Breast epithelium (tissue), 4 donors: Measurements from ENCODE around the gene ZNF470. TPM values are rescaled to one million over a fixed set of nuclear protein-coding genes. Genes with fewer than 3 reads are reported as not detected.

Source experiments
- DNase-seq, 2 donors: peaks; one replicate each; pipeline ENCODE4 v3.0.0-alpha.2; 2019; ENCODE audit warnings: low spot score in 2 of 2
- H3K27ac ChIP-seq, 2 donors: fragments of 200-600 bp; sonication (generic) in 1 of 2; one replicate each; pipeline ENCODE4 v1.5.1; 2016 to 2019; ENCODE audit warnings: mild to moderate bottlenecking in 1 of 2
- H3K27me3 ChIP-seq, 2 donors: fragments of 200-600 bp; sonication (generic) in 1 of 2; one replicate each; pipeline versions ENCODE4 v1.5.1 to v1.6.0; 2017 to 2019; ENCODE audit warnings: control low read depth in 1 of 2, mild to moderate bottlenecking in 1 of 2
- H3K36me3 ChIP-seq: fragments of 200-600 bp; one replicate; pipeline ENCODE4 v1.5.1; 2019
- H3K4me1 ChIP-seq, 2 donors: fragments of 200-600 bp; sonication (generic); one replicate each; pipeline ENCODE4 v1.5.1; 2016 to 2019; ENCODE audit warnings: control low read depth in 1 of 2
- H3K4me3 ChIP-seq, 3 donors: fragments of 200-600 bp; sonication (generic); 1 replicate in 2 of 3; 2 replicates in 1 of 3; pipeline ENCODE4 v1.5.1; 2016 to 2019; ENCODE audit warnings: mild to moderate bottlenecking in 3 of 3, moderate library complexity in 2 of 3
- H3K9me3 ChIP-seq, 2 donors: fragments of 200-600 bp; sonication (generic) in 1 of 2; one replicate each; pipeline ENCODE4 v1.5.1; 2016 to 2019; ENCODE audit warnings: control low read depth in 1 of 2
- CTCF ChIP-seq, 3 donors: fragments of 450-650 bp; IDR thresholded peaks; one replicate each; pipeline ENCODE4 v1.5.1; 2016 to 2017; ENCODE audit warnings: antibody characterized with exemption in 3 of 3, mild to moderate bottlenecking in 3 of 3, moderate library complexity in 3 of 3
- POLR2A ChIP-seq: fragments of 450-650 bp; IDR thresholded peaks from one replicate; pipeline ENCODE4 v1.6.1; 2016; ENCODE audit warnings: antibody characterized with exemption, mild to moderate bottlenecking, moderate library complexity
- POLR2AphosphoS5 ChIP-seq, 3 donors: sonication (generic); formaldehyde crosslinking; IDR thresholded peaks; one replicate each; pipeline ENCODE4 v1.6.1; 2017; ENCODE audit warnings: antibody characterized with exemption in 3 of 3
- intact Hi-C: fragments of 100-400 bp; cut with DNase I; formaldehyde crosslinking; loops from one replicate; pipeline ENCODE4 v1.15.1; 2023; ENCODE audit warnings: low total_unique reads
- total RNA-seq, 3 donors: library from RNA; depleted of rRNA; stranded (reverse); fragments of >200 nt; gene quantifications; one replicate each; pipeline ENCODE4 v1.1.0, GENCODE V29; 2016

Gene ZNF470
- total RNA-seq, 3 donors from 2014 or later, result 2.9 to 4.1 (median 3.4) TPM

GRCh38 chr19:56543776-56544175 lies 23.5 kb upstream of the ZNF470 start:
- H3K4me1 ChIP-seq, result no peaks in the 10 kb centered on the region
- intact Hi-C loops, result no loop called here
- DNase-seq, result no peak
- H3K9me3 ChIP-seq, result peaks cover 66 to 69% of the 10 kb centered on the region in 2 donors
- no peaks in the 10 kb centered on the region for H3K27me3 ChIP-seq
- no peak overlapping the region for H3K4me3 ChIP-seq
- peaks cover 19% of the 10 kb centered on the region for H3K36me3 ChIP-seq
- no peak overlapping the region for H3K27ac ChIP-seq
- no peak for TF ChIP-seq POLR2AphosphoS5 (IDR thresholded peaks at IDR 0.05)
- no peak for TF ChIP-seq POLR2A
- TF ChIP-seq CTCF (IDR thresholded peaks at IDR 0.05), result no peak

- Histone ChIP-seq H3K27ac (no peak overlapping the region), H3K4me3 (no peak overlapping the region), H3K27me3 (no peaks in the 10 kb centered on the region), H3K36me3 (peaks cover 46% of the 10 kb centered on the region), H3K4me1 (no peaks in the 10 kb centered on the region), H3K9me3 (peaks cover 70 to 98% of the 10 kb centered on the region in 2 donors)
- intact Hi-C loops, result no loop called here
- no peak for DNase-seq
- TF ChIP-seq POLR2A (no peak), CTCF (IDR thresholded peaks at IDR 0.05) (no peak), POLR2AphosphoS5 (IDR thresholded peaks at IDR 0.05) (no peak)
Measured at GRCh38 chr19:56547535-56547934, 19.7 kb upstream of the ZNF470 start.

GRCh38 chr19:56554272-56554869 lies 12.9 kb upstream of the ZNF470 start:
- H3K27me3 ChIP-seq, result no peaks in the 10 kb centered on the region
- DNase-seq, result no peak
- H3K36me3 ChIP-seq, result peaks cover 32% of the 10 kb centered on the region
- intact Hi-C loops, result no loop called here
- H3K9me3 ChIP-seq, result peaks cover 77 to 98% of the 10 kb centered on the region in 2 donors
- H3K27ac ChIP-seq, result no peak overlapping the region
- no peak for TF ChIP-seq POLR2AphosphoS5 (IDR thresholded peaks at IDR 0.05)
- H3K4me1 ChIP-seq, result no peaks in the 10 kb centered on the region
- H3K4me3 ChIP-seq, result peak overlapping the region in 1 of 3 donors; percentile 19

- H3K4me3 ChIP-seq, result no peak overlapping the region
- no peaks in the 10 kb centered on the region for H3K27me3 ChIP-seq
- H3K27ac ChIP-seq, result no peak overlapping the region
- intact Hi-C loops, result no loop called here
- no peaks in the 10 kb centered on the region for H3K4me1 ChIP-seq
- no peak for TF ChIP-seq POLR2AphosphoS5 (IDR thresholded peaks at IDR 0.05)
- no peak for TF ChIP-seq POLR2A
- TF ChIP-seq CTCF (IDR thresholded peaks at IDR 0.05), result no peak
- peaks cover 76 to 79% of the 10 kb centered on the region in 2 donors for H3K9me3 ChIP-seq
- H3K36me3 ChIP-seq, result no peaks in the 10 kb centered on the region
- DNase-seq, result no peak
Measured at GRCh38 chr19:56562766-56563165, 4.5 kb upstream of the ZNF470 start.

DNA sequence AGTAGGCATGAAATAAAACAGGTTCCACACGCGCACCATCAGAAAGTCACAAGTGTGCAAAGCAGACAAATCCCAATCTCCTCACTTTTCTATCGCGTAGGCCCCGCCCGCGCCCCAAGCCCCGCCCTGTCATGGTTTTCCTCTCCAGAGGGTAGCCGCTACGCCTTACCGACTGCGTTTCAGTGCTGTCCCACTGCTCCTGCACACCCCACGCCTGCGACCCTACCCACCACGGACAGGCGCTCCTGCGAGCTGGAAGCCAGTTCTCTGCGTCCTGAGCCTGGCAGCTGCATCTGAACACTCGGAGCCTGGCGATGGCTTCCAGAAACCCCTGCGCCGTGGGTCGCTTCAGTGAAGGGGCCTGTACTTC lies 379 bp upstream of the ZNF470 start:
- TF ChIP-seq POLR2AphosphoS5 (IDR thresholded peaks at IDR 0.05), result no peak
- TF ChIP-seq CTCF (IDR thresholded peaks at IDR 0.05), result no peak
- no peak for TF ChIP-seq POLR2A
- Histone ChIP-seq H3K4me1 (no peaks in the 10 kb centered on the region), H3K27ac (peak overlapping the region; percentile 74 to 87), H3K36me3 (peaks cover 8% of the 10 kb centered on the region), H3K27me3 (no peaks in the 10 kb centered on the region), H3K4me3 (peak overlapping the region; percentile 82 to 96 (median 90)), H3K9me3 (peaks cover 74 to 75% of the 10 kb centered on the region in 2 donors)
- intact Hi-C loops, result no loop called here
- peak; percentile 20 to 52 for DNase-seq
